HG02642 (cell line): ENCODE results near the gene PTPN14.

Source experiments
- ATAC-seq: cut with Tn5 transposase; IDR thresholded peaks from one replicate; pipeline ENCODE4 v1.9.1; 2021; ENCODE audit warnings: mild to moderate bottlenecking; ENCODE audit not compliant: unreplicated experiment, poor library complexity

The PTPN14 gene

GRCh38 chr1:214326406-214326805 lies 225.0 kb downstream of the PTPN14 start:
- ATAC-seq = peak; percentile 28

- ATAC-seq = no peak
Observed at GRCh38 chr1:214324896-214325800, 226.3 kb downstream of the PTPN14 start.

DNA sequence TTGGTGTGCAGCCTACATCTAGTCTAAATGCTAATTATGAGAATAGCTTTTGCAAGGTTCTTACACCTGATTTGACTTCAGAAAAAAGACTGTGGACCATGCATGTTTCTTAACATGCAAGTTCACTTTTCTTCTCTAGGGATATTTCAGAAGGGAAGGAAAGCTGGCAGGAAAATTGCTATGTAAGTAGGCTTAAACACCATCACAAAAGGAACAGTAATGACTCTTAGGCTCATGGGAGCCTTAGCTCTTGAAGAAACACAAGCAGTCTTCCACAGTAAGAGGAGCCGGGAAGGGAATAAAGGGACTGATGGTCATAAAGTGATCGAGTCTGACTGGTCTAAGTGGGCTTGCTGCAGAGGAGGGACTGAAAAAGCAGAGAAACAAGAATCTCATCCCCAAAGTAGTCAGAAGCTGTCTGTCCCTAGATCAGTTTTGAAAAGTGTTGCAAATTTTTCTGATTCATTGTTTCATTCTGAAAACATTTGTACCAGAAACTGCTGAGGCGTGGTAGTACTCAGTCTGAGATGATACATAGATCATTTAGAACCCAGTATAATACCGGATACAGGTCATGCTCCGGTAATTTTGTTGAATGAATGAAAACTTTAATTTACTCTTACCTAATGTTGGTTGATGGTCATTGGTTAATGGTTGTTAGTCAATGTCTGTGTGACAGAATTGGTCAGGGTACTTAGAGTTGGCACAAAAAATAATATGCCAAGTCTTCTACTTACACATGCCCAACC lies 229.5 kb downstream of the PTPN14 start:
- ATAC-seq = peak; percentile 64

- ATAC-seq = no peak
Observed at GRCh38 chr1:214319938-214320337, 231.5 kb downstream of the PTPN14 start.

- no peak for ATAC-seq
Observed at GRCh38 chr1:214318956-214319736, 232.3 kb downstream of the PTPN14 start.

DNA sequence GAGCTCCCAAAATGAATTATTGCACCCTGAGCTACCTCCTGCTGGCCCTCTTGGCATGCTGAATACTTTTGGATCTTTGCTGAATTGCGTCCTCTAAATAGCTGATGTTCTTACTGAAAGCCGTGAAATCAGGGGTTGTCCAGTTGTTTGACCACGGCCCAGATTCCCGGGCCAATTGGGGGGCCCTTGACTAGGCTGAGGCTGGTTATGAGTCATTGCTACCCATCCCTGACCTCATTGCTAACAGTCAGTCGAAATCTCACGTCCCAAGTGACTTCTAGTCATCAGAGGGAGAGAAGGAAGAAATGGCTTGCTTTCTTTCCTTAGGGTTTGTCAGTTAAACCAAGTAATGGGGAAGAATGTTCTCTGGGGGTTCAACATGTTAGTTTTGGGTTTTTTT lies 233.0 kb downstream of the PTPN14 start:
- ATAC-seq = no peak

- ATAC-seq = no peak
Observed at GRCh38 chr1:214317734-214318133, 233.7 kb downstream of the PTPN14 start.

DNA sequence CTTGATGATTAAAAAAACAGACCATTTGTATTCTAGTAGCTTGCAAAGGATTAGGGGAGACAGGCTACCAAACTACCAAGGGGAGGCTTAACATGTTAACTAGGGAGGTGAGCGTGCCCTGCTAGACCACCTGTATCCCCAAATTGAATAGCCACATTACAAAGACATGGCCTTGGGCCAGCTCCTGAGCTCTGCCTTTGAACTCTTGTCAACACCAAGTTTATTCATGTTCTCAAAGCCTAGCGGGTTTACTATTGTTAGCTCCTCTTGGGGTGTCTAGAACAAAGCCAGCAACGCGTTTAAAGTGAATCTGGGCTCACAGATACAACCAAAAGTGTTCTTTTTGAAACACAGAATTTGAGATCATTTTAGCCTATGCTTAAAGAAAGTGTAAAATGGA lies 234.1 kb downstream of the PTPN14 start:
- ATAC-seq = no peak

DNA sequence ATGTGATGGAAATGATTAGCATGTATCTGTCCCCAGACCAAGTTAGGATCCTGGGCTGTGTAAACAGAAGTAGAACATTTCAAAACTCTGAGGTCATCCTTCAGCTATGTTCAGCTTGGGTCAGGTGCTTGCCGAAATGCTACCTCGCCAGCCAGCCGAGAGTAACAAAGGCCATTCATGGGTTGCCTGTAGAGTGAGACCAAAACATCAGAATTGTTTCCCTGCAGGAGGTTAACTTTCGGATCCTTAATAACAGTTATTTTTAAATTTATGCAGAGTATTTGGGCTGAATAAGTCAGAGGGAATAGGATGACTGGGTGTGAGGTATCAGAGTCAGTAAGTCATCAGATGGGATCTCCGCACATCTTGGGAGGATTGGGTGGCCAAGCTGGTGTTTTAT lies 234.8 kb downstream of the PTPN14 start:
- ATAC-seq = no peak

GRCh38 chr1:214314178-214314843 lies 237.1 kb downstream of the PTPN14 start:
- no peak for ATAC-seq

DNA sequence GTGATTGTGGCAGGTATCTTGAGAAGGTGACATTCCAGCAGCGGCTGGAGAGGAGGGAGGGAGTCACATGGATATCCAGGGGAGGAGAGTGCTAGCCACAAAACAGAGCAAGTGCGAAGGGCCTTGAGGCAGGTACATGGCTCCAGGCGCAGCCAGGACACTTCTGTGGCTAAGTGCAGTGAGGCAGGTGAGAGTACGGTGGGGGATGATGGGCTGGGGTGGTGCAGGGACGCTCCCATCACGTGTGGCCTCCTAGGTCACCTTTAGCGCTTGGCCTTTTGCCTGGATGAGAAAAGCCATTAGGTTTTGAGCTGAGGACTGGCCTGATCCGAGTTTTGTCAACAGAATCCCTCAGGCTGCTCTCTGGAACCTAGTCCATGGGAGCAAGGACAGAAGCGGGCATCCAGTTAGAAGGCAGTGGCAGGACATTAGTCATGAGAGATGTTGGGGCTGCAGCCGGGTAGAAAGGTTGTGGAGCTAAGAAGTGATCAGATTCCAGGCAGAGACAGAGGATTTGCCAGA lies 238.8 kb downstream of the PTPN14 start:
- no peak for ATAC-seq

DNA sequence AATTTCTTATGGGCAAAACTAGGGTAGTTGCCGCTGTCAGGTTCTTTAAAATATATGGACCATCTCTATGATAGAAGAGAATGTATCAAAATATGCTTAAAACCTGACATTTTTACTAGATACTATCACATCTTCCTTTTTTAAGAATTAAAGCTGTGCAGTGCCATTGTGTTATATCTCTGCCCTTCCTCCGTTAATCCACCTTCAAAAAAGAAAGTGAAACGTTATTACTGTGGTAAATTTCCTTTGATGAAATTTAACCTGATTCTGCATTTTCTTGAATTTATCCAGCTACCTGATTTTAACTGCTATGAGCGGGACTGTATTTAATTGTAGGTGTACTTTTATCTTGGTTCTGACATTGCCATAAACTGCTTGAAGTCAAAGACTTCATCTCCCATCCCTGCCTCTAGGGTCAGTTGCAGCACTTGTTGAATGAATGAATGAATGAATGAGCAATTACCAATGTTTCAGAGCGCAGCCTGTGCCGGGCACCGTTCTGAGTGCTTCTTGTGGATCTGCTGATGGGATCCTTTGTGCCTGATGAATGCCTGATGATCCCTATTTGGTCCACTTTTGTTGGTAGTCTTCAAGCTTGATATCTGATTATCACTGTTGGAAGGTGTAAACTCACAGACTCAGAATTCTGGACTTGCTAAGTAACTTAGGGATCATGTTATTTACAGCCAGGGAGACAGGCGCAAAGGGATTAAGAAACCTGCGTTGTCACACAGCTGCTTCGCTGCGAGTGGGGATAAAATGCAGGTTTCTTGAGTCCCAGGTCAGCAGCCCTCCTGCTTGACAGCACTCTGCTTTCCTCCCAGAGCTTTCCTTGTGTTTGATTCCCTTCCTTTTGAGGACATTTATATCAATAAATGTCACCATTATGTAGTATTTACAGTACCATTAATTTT lies 240.4 kb downstream of the PTPN14 start:
- no peak for ATAC-seq

DNA sequence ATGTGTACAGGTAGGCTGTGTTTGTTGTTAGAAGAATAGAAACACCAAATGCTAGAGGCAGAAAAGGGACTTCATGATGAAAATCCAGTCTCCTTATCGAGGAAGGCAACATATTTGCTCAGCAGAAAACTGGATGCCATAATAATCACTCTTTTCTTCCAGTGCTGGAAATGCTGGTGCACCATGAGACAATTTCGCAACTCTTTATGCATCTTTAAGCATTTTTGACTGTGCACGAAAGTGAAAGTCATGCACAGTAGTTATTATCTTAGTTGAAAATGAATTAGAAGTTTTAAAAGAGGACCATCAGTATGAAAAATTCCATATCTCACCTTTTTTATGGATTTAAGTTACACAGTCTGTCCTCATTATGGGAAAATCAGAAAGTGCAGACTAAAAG lies 241.4 kb downstream of the PTPN14 start:
- no peak for ATAC-seq

DNA sequence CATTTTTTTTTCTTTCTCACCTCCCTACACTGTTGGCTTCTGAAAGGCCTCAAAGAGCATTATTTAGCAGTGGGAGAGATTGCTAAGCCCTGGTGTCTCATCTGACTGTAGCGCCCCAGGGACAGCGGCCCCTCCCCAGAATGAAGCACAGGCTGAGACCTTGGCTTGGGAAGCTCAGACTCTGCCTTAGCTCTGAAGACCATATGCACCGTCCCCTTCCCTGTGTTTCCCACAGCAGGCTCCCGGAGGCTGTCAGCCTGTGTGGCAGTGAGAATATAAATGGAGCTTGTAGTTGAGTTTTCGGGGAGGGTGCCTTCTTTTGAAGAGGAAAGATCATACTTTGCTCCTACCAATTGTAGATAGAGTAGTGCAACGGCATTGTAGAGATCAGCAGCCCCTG lies 245.1 kb downstream of the PTPN14 start:
- ATAC-seq = no peak

GRCh38 chr1:214305164-214305751 lies 246.1 kb downstream of the PTPN14 start:
- ATAC-seq = no peak

DNA sequence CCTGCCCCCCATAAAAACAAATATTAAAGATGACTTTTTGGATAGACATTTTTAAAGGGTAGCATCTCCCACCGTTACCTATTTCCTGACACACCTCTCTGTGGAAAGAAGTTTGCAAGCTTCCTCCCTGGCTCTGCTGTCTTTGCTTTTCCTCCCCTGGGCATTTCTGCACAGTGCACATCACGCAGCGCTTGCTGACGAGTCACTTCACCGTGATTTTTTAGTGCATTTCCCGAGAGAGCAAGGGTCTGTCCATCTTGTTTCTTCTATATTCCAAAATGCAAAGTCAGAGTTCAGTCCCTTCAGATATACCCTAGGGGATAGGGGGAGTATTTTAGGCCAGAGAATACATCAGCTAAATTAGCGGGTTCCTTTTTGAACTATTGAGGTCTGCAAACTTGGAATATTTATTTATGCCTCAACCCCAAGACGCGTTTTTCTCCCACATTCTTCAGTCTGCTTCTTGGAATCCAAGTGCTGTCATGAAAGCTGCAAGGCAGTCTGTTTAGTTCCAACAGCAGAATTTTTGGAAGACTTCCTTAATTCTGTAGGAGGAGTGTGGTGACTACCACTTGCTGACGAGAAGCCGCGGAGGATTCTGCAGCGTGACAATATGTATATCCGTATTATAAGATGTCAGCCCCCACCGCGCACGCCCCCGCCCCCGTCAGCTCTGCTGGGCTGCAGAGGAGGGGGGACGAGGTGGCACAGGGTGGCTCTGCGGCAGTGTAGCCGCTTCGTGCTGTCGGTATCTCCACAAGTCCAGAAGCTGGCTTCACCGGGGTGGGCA lies 248.1 kb downstream of the PTPN14 start:
- ATAC-seq = no peak

DNA sequence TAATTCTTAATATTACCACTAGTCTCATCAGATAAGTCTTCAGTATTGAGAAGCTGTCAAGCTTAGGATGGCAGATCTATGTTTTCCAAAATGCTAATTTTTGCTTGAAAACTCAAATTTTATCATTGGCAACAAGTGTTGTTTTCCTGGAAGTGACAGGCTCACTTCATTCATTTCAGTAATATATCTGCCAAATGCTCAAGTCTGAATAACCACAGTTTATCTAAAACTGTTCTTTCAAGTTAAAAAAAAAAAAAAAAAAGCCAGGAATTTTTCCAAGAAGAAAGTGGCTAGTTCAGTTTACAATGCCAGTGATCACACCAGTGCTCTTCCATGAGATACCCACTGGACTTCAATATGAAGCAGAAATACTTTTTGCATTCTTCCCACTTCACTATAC lies 249.9 kb downstream of the PTPN14 start:
- ATAC-seq = no peak
